HG03521 (cell line): Measurements from ENCODE around the gene SCG5.
A peak's percentile ranks its signal among the peaks of the same experiment; 100 is the strongest.
"Not testable (repeated sequence)": the region's sequence is repeated elsewhere in the genome, so short reads cannot be mapped to it uniquely, and the experiment has no call there.

Experiments used
- ATAC-seq: cut with Tn5 transposase; IDR thresholded peaks from one replicate; pipeline ENCODE4 v1.9.1; 2021; ENCODE audit warnings: mild to moderate bottlenecking, moderate library complexity; ENCODE audit not compliant: unreplicated experiment

The SCG5 gene

GRCh38 chr15:32641517-32642059 lies at the start of gene SCG5:
SCG5 (plus strand) TSS chr15:32641710; CDS start chr15:32643593, 1,883 bp downstream.
- ATAC-seq, result no peak

GRCh38 chr15:32593151-32593550 lies 48.4 kb upstream of the SCG5 start, which contains the start of gene GOLGA8N:
GOLGA8N (plus strand) TSS chr15:32593456.
- ATAC-seq, result not testable (repeated sequence)

- ATAC-seq, result not testable (repeated sequence)
Measured at GRCh38 chr15:32609518-32609917, 32.0 kb upstream of the SCG5 start.

GRCh38 chr15:32610719-32611118 lies 30.8 kb upstream of the SCG5 start:
- ATAC-seq, result not testable (repeated sequence)

- ATAC-seq, result peak; percentile 18
Measured at GRCh38 chr15:32614712-32615050, 26.8 kb upstream of the SCG5 start.

GRCh38 chr15:32615051-32615870 lies 26.2 kb upstream of the SCG5 start, which contains the start of gene ARHGAP11A:
ARHGAP11A (plus strand) TSS chr15:32615504; CDS start chr15:32616212, 708 bp downstream.
- ATAC-seq, result peak; percentile 76

GRCh38 chr15:32615871-32616426 lies 25.6 kb upstream of the SCG5 start:
- ATAC-seq, result not testable (repeated sequence)

- ATAC-seq, result no peak
Measured at GRCh38 chr15:32636410-32636809, 5.1 kb upstream of the SCG5 start.

- ATAC-seq, result no peak
Measured at GRCh38 chr15:32636908-32637567, 4.5 kb upstream of the SCG5 start.

- no peak for ATAC-seq
Measured at GRCh38 chr15:32637704-32638103, 3.8 kb upstream of the SCG5 start.

- no peak for ATAC-seq
Measured at GRCh38 chr15:32642667-32643435, 1.3 kb downstream of the SCG5 start.

GRCh38 chr15:32643907-32644445 lies 2.5 kb downstream of the SCG5 start:
- no peak for ATAC-seq

- no peak for ATAC-seq
Measured at GRCh38 chr15:32646291-32646690, 4.8 kb downstream of the SCG5 start.

GRCh38 chr15:32649342-32649741 lies 7.8 kb downstream of the SCG5 start:
- no peak for ATAC-seq

GRCh38 chr15:32651229-32651837 lies 9.8 kb downstream of the SCG5 start:
- ATAC-seq, result no peak

GRCh38 chr15:32652178-32652577 lies 10.7 kb downstream of the SCG5 start:
- ATAC-seq, result no peak

GRCh38 chr15:32656091-32656490 lies 14.6 kb downstream of the SCG5 start:
- ATAC-seq, result no peak

GRCh38 chr15:32656496-32656895 lies 15.0 kb downstream of the SCG5 start:
- no peak for ATAC-seq

GRCh38 chr15:32657198-32657883 lies 15.8 kb downstream of the SCG5 start:
- no peak for ATAC-seq
